Left renal cortex interstitium (tissue), 4 donors: ENCODE measurements around the gene NFIA. TPM values are rescaled to one million over a fixed set of nuclear protein-coding genes. Genes with fewer than 3 reads are reported as not detected.
"Not testable (repeated sequence)": the region's sequence is repeated elsewhere in the genome, so short reads cannot be mapped to it uniquely, and the experiment has no call there.

Experiments used
- DNase-seq, 4 donors: peaks; one replicate each; pipeline ENCODE4 v3.0.0-alpha.2; 2013; ENCODE audit warnings: low read depth in 4 of 4, low spot score in 2 of 4, missing footprints in 1 of 4
- polyA plus RNA-seq, 4 donors: library from polyadenylated mRNA; unstranded; fragments of 120-200 nt; gene quantifications; one replicate each; pipeline ENCODE4 v1.2.1, GENCODE V29; 2013; ENCODE audit not compliant: insufficient read length in 4 of 4

Gene NFIA
- polyA plus RNA-seq, 4 donors: 15.6 to 19.6 (median 16.0) TPM

- DNase-seq: no peak
These were observed 41.7 kb downstream of the NFIA start for GRCh38 chr1:61124078-61124477.

- DNase-seq: no peak
These were observed 42.3 kb downstream of the NFIA start for GRCh38 chr1:61124696-61125095.

GRCh38 chr1:61125263-61125662, 42.9 kb downstream of the NFIA start:
- DNase-seq: no peak

GRCh38 chr1:61125895-61126294, 43.5 kb downstream of the NFIA start:
- no peak for DNase-seq

GRCh38 chr1:61126843-61127242, 44.5 kb downstream of the NFIA start:
- not testable (repeated sequence) for DNase-seq

GRCh38 chr1:61130338-61131000, 48.1 kb downstream of the NFIA start:
- no peak for DNase-seq

GRCh38 chr1:61131248-61131647, 48.9 kb downstream of the NFIA start:
- no peak for DNase-seq

- no peak for DNase-seq
These were observed 49.4 kb downstream of the NFIA start for GRCh38 chr1:61131716-61132115.

- DNase-seq: no peak
These were observed 49.8 kb downstream of the NFIA start for GRCh38 chr1:61132176-61132638.

- DNase-seq: no peak
These were observed 50.4 kb downstream of the NFIA start for GRCh38 chr1:61132645-61133334.

GRCh38 chr1:61133335-61134019, 51.1 kb downstream of the NFIA start:
- no peak for DNase-seq

- no peak for DNase-seq
These were observed 52.9 kb downstream of the NFIA start for GRCh38 chr1:61135291-61135690.

GRCh38 chr1:61138305-61138704, 55.9 kb downstream of the NFIA start:
- no peak for DNase-seq

GRCh38 chr1:61138921-61139774, 56.8 kb downstream of the NFIA start:
- DNase-seq: no peak

- DNase-seq: no peak
These were observed 57.6 kb downstream of the NFIA start for GRCh38 chr1:61139775-61140549.

GRCh38 chr1:61140778-61141177, 58.4 kb downstream of the NFIA start:
- DNase-seq: no peak

GRCh38 chr1:61141288-61142042, 59.1 kb downstream of the NFIA start:
- no peak for DNase-seq

- no peak for DNase-seq
These were observed 59.7 kb downstream of the NFIA start for GRCh38 chr1:61142043-61142440.
